Neutrophil (primary cell): ENCODE measurements around the gene TPRX1.
A peak's percentile ranks its signal among the peaks of the same experiment; 100 is the strongest.
"Not testable (repeated sequence)": the region's sequence is repeated elsewhere in the genome, so short reads cannot be mapped to it uniquely, and the experiment has no call there.

ENCODE experiments used
- H3K27ac ChIP-seq: fragments of 200-600 bp; sonication (generic); 2 replicates; pipeline ENCODE4 v1.5.1; 2016; ENCODE audit warnings: mild to moderate bottlenecking, moderate library complexity
- H3K27me3 ChIP-seq: fragments of 200-600 bp; sonication (generic); 2 replicates; pipeline ENCODE4 v1.6.0; 2016; ENCODE audit warnings: mild to moderate bottlenecking
- H3K36me3 ChIP-seq: fragments of 200-600 bp; sonication (generic); 2 replicates; pipeline ENCODE4 v1.5.1; 2017
- H3K4me1 ChIP-seq, 2 experiments: fragments of 200-600 bp in 1 of 2; sonication (generic) in 1 of 2; 1 replicate in 1 of 2; 2 replicates in 1 of 2; pipeline versions ENCODE4 v1.5.1 to v1.6.1; 2013 to 2016; ENCODE audit warnings: low read depth in 1 of 2, low read length in 1 of 2, mild to moderate bottlenecking in 1 of 2, moderate library complexity in 1 of 2; ENCODE audit not compliant: control insufficient read depth in 1 of 2, insufficient read depth in 1 of 2
- H3K4me3 ChIP-seq, 2 experiments: fragments of 200-600 bp in 1 of 2; sonication (generic) in 1 of 2; 1 replicate in 1 of 2; 2 replicates in 1 of 2; pipeline ENCODE4 v1.5.1; 2013 to 2016; ENCODE audit warnings: low read depth in 1 of 2, low read length in 1 of 2, mild to moderate bottlenecking in 1 of 2, moderate library complexity in 1 of 2
- H3K9me3 ChIP-seq: fragments of 200-600 bp; sonication (generic); 2 replicates; pipeline ENCODE4 v1.5.1; 2016
- CTCF ChIP-seq: fragments of 200-600 bp; sonication (generic); IDR thresholded peaks from 2 replicates; pipeline ENCODE4 v1.5.1; 2016; ENCODE audit warnings: antibody characterized with exemption

TPRX1 gene

GRCh38 chr19:47820410-47820809 is 16.1 kb upstream of the TPRX1 start:
- no peak for TF ChIP-seq CTCF
- Histone ChIP-seq H3K36me3 (no peaks in the 10 kb centered on the region), H3K4me3 (no peak overlapping the region), H3K4me1 (no peaks in the 10 kb centered on the region), H3K9me3 (no peaks in the 10 kb centered on the region), H3K27me3 (peaks cover 38% of the 10 kb centered on the region), H3K27ac (no peak overlapping the region)

GRCh38 chr19:47819858-47820257 is 15.5 kb upstream of the TPRX1 start:
- H3K27ac ChIP-seq, result no peak overlapping the region
- no peak overlapping the region for H3K4me3 ChIP-seq
- no peaks in the 10 kb centered on the region for H3K9me3 ChIP-seq
- H3K27me3 ChIP-seq, result peaks cover 38% of the 10 kb centered on the region
- no peaks in the 10 kb centered on the region for H3K36me3 ChIP-seq
- H3K4me1 ChIP-seq, result no peaks in the 10 kb centered on the region
- no peak for TF ChIP-seq CTCF

- not testable (repeated sequence) for H3K4me1 ChIP-seq, H3K4me3 ChIP-seq, H3K9me3 ChIP-seq, H3K27ac ChIP-seq, H3K36me3 ChIP-seq
- H3K27me3 ChIP-seq, result peaks cover 38% of the 10 kb centered on the region
Observed at GRCh38 chr19:47818221-47818620, 13.9 kb upstream of the TPRX1 start.

GRCh38 chr19:47816270-47816669 is 11.9 kb upstream of the TPRX1 start:
- not testable (repeated sequence) for H3K27ac ChIP-seq, H3K36me3 ChIP-seq, H3K9me3 ChIP-seq, H3K4me1 ChIP-seq, H3K4me3 ChIP-seq
- H3K27me3 ChIP-seq, result peaks cover 29% of the 10 kb centered on the region

GRCh38 chr19:47813995-47814328 is 9.6 kb upstream of the TPRX1 start:
- H3K27ac ChIP-seq, result no peak overlapping the region
- no peak overlapping the region for H3K4me3 ChIP-seq
- H3K36me3 ChIP-seq, result no peaks in the 10 kb centered on the region
- no peak for TF ChIP-seq CTCF
- no peaks in the 10 kb centered on the region for H3K9me3 ChIP-seq
- no peaks in the 10 kb centered on the region for H3K4me1 ChIP-seq
- H3K27me3 ChIP-seq, result peaks cover 12% of the 10 kb centered on the region

- Histone ChIP-seq H3K27me3 (peaks cover 7% of the 10 kb centered on the region), H3K9me3 (no peaks in the 10 kb centered on the region), H3K4me1 (no peaks in the 10 kb centered on the region), H3K4me3 (no peak overlapping the region), H3K36me3 (no peaks in the 10 kb centered on the region), H3K27ac (no peak overlapping the region)
- TF ChIP-seq CTCF, result peak; percentile 67
Observed at GRCh38 chr19:47813304-47813994, 9.1 kb upstream of the TPRX1 start.

- no peak for TF ChIP-seq CTCF
- Histone ChIP-seq H3K4me3 (no peak overlapping the region), H3K4me1 (no peaks in the 10 kb centered on the region), H3K9me3 (no peaks in the 10 kb centered on the region), H3K36me3 (no peaks in the 10 kb centered on the region), H3K27ac (no peak overlapping the region), H3K27me3 (peaks cover 4% of the 10 kb centered on the region)
Observed at GRCh38 chr19:47806435-47806834, 2.1 kb upstream of the TPRX1 start.
